Ecto neural progenitor cell (in vitro differentiated cells): ENCODE measurements around the gene CAPN9.
"Not testable (repeated sequence)": the region's sequence is repeated elsewhere in the genome, so short reads cannot be mapped to it uniquely, and the experiment has no call there.

Experiments used
- DNase-seq: peaks from one replicate; pipeline ENCODE4 v3.0.0-alpha.2; 2018; ENCODE audit warnings: low spot score

Gene CAPN9

DNA sequence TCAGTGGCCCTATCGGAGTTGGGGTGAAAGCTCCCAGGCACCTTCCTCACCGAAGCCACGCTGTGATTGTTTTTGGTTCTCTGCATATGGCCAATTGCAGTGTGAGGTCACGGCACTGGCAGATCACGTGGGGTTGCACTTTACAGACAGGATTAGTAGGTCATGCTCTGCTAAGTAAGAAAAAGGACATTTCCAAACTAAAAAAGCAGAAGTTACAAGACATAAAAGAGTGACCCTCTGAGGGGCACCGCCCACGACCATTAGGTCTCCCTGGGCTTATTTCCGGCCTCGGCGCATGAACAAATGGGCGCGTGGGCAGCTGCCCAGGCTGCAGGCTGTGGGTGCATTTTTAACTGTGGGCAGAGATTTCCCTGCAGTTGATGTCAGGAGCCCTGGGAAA lies 2.0 kb downstream of the CAPN9 start:
- no peak for DNase-seq

DNA sequence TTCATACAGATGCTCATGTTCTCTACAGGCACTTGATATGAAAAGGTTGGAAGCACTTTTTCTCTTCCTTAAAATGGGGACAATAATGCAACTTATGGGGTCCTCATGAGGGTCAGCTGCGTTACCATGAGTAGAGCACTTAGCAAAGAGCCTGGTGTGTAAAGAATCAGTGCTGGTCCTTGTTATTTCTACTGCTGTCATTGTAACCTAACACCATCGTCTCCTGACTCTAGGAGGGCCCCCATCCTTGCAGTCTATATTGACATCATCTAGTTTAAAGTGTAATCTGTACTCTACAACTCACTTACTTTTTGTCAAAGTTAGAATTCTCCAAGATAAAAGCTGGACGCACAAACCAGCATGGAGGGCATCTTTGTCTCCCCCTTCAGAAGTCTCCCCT lies 2.4 kb downstream of the CAPN9 start:
- DNase-seq, result no peak

DNA sequence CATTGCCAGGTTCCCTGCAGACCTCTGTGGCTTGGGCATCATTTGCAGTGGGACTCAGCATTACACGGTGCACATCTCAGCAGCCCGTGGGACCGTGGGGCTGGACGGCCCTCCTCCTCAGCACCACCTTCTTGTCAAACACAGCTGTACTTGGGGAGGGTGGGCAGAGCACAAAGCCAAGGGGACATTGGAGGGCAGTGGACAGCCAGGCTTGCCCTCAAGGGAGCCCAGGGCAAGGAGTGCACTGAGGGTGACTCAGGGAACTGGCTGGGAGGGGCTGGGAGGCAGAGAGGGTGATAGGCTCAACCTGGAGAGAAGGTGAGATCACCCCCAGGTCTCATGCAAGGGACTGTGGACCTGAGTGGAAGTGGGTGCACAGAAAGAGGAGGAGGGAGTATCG lies 3.4 kb downstream of the CAPN9 start:
- DNase-seq, result no peak

DNA sequence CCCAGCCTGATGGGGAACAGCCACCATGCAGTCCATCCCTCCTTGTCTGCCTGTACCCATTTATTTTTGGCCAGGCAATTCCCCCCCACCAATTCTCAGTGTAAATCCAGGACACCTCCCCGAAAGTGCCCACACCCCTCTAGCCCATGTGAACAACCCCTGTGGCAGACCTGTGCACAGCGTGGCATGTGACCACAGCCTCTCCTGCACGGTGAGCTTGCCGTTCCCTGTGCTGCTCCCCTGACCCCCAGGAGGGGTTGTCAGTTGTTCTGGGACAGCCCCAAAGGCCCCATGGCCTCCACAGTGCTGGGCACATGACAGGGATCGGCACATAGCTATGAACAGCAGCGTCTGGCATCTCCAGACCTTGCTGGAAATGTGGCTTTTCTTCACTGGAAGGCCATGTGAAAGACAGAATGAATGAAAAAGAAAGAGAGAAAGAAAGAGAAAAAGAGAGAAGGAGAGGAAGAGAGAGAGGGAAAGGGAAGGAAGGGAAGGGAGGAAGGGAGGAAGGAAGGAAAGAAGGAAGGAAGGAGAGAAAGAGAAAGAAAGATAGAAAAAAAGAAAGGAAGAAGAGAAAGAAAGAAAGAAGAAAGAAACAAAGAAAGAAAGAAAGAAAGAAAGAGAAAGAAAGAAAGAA lies 3.9 kb downstream of the CAPN9 start:
- DNase-seq, result no peak

DNA sequence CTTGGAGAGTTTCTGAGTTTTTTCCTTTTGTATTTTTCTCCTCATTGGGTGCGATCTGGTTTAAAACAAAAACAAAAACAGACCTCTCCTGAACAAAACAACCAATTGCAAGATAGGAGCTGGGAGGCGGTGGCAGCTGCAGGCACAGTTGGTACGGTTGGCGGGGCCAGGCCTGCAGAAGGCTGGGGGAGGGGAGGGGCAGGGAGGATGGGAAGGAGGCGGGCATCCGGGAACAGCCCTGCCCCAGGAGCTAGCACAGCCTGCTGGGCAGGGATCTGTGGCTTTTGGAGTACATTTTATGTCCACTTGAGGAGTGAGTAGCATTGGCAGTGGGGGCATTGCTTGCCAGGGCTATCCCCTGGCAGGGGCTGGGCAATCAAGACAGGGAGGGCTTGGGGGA lies 5.2 kb downstream of the CAPN9 start:
- DNase-seq, result no peak

DNA sequence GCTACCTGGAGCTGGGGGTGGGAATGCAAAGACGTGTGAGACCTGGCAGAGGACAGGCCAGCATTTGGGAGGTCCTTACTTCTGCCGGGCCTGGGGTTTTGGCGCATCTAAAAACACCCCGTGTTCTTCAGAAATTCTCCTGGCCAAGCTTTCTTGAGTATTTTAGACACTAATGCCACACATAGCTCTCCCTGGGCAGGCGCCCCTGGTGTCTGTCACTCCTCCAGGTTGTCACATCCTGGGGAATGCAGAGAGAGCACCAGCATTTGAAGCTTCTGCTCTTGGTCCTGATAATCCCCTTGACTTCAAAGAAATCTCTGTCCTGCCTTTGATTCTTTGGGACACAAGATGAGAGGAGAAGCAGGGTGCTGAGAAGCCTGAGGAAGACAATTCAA lies 6.0 kb downstream of the CAPN9 start:
- DNase-seq, result no peak

DNA sequence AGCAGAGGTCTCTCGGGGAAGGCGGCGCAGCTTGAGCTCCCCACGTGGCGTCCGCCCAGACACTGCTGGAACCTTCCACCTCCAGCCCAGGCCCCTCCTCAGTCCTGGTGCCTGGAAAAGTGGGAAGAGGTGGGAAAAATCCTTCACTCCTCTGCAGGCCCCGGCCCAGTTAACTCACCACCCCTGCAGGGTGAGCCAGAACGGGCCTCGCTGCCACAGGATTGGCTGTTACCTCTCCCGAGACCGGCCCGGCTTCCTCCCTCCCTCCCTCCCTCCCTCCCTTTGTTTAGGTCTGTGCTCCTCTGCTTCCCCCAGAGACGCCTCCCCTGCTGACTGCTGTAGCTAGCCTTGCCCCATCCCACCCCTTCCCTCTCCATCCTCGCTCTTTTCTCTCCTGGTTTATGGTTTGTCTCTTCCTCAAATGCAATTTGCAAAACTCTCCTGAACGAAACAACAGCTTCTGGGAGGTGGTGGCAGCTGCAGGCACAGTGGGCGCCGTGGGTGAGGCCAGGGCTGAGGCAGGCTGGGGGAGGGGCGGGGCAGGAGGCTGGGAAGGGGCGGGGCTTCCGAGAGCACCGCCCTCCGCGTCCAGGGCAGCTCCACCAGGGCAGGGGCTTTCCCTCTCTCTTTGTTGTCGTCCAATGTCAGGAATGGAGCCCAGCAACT lies 6.5 kb downstream of the CAPN9 start:
- peak; percentile 79 for DNase-seq

DNA sequence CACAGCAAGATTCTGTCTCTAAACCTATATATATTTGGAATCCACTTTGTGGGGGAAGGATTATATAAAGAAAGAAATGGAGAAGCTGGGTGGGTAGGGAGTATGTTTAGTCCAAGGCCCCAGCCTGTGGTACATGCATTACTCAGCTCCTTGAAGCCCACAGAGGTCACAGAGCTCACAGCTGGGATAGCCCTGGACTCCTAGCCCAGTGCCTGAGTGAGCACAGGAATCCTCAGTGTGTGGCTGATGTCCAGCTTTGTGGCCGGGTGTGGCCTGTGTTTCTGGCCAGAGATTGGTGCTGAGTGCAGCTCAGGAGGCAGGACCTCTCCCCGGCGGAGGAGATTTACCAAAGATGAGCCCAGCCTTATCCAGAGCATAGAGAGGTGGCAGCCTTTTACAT lies 7.6 kb downstream of the CAPN9 start:
- no peak for DNase-seq

DNA sequence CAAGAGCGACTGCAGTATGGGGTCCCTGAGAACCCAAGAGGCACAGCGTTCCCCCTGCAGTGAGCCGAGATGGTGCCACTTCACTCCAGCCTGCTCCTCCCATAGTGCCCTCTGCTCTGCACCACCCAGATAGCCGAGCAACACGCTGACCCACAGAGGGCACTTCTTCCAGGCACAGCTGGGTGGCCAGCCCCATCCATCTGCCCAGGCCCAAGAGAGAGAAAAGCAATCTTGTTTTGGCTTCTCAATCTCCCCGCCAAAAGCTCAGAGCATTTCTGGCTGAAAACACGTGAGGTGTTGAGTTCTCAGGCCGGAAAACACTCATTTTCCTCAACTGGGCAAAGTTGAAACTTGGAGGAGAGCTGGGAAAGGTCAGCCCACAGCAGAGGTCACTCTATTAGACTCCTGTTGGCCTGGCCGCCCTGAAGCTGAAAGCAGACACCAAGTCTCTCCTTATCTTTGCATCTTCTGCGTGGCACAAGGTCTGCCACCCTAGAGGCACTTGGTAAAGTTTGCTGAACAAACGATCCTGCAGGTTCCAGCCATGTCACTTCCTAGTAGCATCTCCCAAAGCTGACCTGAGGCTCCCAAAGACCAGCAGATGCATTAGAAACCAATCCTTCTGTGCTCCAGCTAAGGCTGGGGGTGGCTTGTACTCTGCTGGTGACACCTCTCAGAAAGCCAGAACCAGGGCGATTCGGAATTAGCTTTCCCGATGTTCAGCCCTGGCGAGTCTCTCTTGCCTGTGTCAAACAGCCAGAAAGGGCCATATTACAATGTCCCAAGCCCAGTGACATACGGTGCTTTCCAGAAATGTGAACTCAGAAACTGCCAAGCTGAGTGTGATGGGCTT lies 10.9 kb downstream of the CAPN9 start:
- DNase-seq, result no peak

DNA sequence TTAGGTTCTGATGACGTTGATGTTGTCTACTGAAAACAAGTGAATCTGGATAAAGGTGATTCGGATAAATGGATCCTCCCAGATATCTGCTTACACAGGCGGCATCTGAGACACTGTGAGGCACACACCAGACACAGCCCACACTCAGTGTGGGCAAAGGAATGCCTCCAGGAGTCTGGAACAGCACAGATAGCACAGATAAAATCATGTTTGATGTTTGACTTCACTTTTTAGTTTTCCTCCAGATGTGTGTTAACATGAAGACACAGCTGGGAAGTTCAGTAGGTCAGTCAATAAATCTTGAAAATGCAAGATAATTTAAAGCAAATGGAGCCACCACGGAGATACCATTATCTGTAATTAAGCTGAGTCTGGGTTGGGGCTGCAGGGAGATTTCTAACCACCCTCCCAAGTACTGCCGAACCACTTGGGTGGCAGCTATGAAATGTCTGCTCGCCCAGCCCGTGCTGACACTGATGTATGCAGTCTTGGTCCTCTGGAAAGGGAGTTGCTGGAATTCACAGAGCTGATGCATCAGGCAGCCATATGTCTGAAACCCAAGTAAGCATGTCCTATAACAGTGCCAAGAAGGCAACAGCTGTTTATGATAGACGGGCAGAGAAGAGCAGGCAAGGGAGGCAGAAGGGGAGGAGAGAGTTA lies 11.7 kb downstream of the CAPN9 start:
- no peak for DNase-seq

DNA sequence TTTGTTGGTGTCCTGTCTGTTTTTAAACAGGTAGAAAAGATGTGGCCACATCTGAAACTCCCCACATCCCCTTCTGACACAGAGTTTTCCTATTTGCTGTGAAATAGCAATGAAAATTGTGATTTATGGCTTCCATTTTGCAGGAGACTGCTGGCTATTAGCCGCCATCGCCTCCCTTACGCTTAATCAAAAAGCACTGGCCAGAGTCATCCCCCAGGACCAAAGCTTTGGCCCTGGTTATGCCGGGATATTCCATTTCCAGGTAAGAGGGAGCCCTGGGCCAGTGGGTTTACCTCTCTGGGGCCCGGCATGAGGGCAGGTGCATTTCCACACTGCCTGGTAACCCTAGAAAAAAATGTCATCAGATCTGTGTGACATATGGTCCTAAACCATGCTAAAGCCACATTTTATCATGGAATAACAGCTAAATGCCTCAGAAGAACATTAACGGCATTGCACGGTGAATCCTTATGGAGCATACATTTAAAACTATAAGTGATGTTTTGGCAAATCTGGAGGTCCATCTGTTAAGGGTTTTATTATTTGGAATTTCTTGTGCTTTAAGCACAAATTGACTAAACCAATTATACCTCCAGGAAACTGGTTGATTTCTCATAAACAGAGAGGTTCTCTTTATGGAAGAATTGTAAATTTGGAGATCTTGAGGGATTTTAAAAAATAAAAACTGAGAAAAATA lies 12.3 kb downstream of the CAPN9 start:
- no peak for DNase-seq

DNA sequence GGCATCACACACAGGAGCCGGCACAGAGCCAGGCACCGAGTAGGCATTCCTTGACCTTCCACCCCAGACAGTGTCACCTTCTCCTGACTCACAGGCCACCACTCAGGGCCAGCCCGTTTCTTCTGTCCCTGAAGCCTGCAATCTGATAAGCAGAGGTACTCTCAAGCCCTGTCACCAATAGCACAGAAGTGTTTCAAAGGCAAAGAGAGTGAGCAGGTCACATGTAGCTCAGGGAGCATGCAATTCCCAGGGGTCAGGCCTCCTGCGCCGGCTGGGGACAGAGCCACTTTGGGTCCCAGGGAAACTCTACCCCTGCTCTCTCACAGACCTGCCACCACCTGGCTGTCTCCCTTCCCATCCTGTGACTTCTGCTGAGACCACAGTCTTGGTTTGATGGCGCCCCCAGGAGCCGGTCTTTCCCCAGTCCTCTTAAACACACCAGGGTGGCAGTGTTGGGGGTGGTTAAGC lies 13.2 kb downstream of the CAPN9 start:
- no peak for DNase-seq

DNA sequence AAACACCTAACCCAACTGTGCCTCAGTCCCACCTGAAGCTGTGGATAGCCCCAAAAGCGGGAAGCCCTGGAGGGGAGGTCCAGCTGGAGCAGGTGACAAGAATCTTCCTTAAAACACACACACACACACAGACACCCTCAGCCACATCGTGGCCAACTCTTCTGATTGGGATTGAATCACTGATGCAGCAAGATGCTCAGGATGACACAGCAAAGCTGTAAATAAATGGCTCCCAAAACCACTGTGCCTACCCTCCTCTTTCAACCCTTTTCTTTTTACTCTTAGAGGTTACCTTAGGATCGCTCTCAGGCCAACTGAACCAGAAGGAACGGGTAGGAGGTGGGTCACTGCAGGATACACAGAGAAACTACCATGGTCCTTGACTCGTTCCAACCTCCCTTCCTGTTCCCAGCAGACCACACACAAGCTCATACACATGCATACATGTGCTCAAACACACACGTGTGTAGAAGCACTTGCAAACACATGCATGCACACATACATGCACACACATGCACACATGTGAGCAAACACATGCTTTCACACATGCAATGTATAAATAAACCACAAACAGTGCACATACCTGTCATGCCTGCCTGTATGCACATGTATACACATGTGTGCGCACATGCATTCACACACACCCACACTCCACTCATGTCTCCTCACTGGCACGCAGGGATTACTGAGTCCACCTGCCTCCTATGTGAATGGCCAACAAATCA lies 14.4 kb downstream of the CAPN9 start:
- DNase-seq, result no peak

DNA sequence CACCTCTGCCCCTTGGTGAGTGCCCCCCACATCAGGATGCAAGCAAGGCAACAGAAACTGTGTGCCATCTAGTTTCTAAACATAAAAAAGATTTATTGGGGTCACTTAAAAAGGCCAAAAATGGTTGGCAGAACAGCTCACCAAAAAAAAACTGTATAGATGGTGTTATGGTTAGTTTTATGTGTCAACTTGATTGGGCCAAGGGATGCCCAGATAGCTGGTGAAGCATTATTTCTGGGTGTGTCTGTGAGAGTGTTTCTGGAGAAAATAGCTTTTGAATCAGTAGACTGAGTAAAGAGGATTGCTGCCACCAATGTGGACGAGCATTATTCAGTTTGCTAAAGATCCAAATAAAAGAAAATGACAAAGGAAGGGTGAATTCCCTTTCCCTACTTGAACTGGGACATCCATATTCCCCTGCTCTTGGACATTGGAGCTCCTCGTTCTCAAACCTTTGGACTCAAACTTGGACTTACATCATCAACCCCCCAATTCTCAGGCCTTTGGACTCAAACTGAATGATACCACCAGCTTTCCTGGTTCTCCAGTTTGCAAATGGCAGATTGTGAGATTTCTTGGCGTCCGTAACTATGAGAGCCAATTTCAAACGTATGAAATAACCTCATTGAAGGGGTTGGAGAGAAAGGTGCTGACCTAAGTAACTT lies 16.9 kb downstream of the CAPN9 start:
- no peak for DNase-seq

DNA sequence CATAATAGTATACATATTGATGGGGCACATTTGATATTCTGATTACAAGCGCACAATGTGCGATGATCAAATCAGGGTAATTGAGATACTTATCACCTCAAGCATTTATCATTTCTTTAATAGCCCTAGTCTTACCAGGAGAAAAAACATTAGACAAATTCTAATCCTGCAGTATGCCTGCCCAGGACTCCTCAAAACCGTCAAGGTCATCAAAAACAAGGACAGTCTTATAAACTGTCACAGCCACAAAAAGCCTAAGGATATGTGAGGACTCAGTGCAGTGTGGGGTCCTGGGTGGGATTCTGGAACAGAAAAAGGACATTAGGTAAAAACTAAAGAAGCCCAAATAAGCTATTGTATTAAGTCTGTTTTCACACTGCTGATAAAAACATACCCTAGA lies 19.1 kb downstream of the CAPN9 start:
- DNase-seq, result no peak

DNA sequence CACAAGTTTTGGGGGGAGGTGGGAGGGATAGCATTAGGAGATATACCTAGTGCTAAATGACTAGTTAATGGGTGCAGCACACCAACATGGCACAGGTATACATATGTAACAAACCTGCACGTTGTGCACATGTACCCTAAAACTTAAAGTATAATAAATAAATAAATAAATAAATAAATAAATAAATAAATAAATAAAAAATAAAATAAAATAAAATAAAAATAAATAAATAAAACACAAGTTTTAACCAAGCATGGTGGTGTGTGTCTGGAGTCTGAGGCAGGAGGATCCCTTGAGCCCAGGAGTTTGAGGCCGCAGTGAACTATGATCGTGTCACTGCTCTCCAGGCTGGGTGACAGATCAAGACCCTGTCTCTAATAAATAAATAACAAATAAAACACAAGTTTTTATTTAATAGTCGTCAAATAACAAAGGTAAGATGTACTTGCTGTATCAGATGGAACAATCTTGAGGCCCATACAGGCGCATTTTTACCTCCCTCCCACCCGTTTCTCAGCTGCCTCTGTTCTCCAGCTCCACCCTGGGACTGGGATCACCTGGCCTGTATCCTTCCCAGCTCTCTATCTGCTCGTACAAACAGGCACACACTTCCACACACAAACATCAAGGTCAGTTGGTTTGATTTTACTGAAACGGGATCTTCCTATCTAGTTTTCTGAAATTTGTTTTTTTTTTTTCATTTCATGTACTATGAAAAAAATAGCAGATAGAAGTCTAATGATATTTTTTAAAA lies 20.8 kb downstream of the CAPN9 start:
- DNase-seq, result not testable (repeated sequence)

DNA sequence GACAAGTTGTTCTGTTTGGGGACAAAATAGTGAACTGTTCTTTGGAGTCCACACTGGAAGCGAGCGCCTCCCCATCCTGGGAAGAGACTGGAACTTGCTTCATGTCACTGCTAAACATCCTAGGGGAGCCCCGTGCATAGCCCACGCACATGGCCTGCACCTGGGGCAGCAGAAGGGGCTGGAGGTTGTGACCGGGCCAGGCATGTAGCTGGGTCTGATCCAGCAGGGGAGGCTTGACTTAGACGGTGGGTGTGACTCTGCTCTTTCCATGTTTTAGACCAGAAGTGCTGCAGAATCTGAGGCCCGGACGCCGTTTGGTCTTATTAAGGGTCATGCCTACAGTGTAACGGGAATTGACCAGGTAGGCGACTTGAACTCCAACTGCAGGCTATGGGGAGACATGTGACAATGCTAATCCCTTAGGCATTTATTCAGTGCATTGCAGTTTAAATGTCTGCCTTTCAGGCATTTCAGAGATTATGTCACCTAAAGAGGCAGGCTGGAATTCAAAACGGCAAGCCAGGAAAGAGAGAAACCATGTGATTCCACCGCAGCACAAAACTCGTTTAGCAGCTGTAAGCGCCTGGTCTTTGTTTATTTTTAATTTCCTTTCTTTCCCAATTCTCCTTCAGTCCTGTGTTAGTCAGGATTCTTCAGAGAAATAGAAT lies 21.8 kb downstream of the CAPN9 start:
- no peak for DNase-seq

DNA sequence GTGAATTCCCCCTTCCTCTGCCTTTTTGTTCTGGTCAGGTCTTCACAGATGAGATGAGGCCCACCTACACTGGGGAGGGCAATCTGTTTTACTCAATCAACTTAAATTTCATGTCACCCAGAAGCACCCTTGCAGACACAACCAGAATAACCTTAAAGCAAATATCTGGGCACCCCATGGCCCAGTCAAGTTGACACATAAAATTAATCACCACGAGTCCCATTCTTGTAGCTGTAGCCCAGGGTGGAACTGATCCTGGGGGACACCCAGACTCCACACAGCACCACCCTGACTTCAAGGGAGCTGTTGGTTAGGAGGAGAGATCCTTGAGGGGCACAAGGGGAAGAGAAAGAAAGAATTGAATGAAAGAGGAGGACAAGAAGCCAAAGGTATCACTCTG lies 23.1 kb downstream of the CAPN9 start:
- DNase-seq, result no peak

DNA sequence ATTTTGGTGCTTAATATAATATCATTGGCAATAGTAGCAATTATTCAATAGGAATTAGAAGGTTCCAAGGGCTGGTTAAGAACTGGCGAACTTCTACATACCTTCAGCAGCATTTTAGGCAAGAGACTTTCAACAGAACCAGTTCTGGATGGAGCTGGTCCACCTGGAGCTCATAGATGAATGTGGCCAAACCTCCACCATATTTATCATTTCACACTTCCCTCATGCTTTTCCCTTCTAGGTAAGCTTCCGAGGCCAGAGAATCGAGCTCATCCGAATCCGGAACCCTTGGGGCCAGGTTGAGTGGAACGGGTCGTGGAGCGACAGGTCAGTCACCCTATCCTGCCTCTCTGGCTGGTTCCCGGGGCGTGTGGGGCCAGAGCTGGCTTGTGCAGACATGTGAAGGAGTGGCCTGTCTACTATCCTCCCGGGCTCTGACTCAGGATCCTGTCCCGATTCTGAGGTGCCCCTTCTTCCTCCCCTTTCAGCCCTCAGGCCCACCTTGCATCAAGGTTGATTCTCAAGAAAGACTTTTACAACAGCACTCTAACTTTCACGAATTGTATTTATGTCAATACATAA lies 24.7 kb downstream of the CAPN9 start:
- no peak for DNase-seq
